Hepatocyte (in vitro differentiated cells): ENCODE measurements around the gene LSG1. TPM values are rescaled to one million over a fixed set of nuclear protein-coding genes. Genes with fewer than 3 reads are reported as not detected.

ENCODE experiments used
- DNase-seq: peaks from one replicate; pipeline ENCODE4 v3.0.0-alpha.2; 2016; ENCODE audit warnings: low spot score
- H2AFZ ChIP-seq: fragments of 200-600 bp; sonication (generic); 2 replicates; pipeline ENCODE4 v1.6.0; 2016; ENCODE audit warnings: antibody characterized with exemption, mild to moderate bottlenecking
- H3K27ac ChIP-seq: fragments of 200-600 bp; sonication (generic); 2 replicates; pipeline ENCODE4 v1.5.1; 2016; ENCODE audit warnings: mild to moderate bottlenecking
- H3K27me3 ChIP-seq: fragments of 200-600 bp; sonication (generic); 2 replicates; pipeline ENCODE4 v1.6.1; 2016
- H3K36me3 ChIP-seq: fragments of 200-600 bp; sonication (generic); replicated peaks from 2 replicates; pipeline ENCODE4 v1.5.1; 2016; ENCODE audit warnings: low read depth; ENCODE audit not compliant: insufficient read depth
- H3K4me1 ChIP-seq: fragments of 200-600 bp; sonication (generic); 2 replicates; pipeline ENCODE4 v1.5.1; 2016; ENCODE audit warnings: mild to moderate bottlenecking, moderate library complexity; ENCODE audit not compliant: insufficient read depth
- H3K4me2 ChIP-seq: fragments of 200-600 bp; sonication (generic); 2 replicates; pipeline ENCODE4 v1.6.0; 2016
- H3K4me3 ChIP-seq: fragments of 200-600 bp; sonication (generic); 2 replicates; pipeline ENCODE4 v1.5.1; 2016; ENCODE audit warnings: mild to moderate bottlenecking
- H3K79me2 ChIP-seq: fragments of 200-600 bp; sonication (generic); 2 replicates; pipeline ENCODE4 v1.6.0; 2017; ENCODE audit warnings: mild to moderate bottlenecking
- H3K9me2 ChIP-seq: fragments of 200-600 bp; sonication (generic); replicated peaks from 2 replicates; pipeline ENCODE4 v1.6.0; 2017; ENCODE audit warnings: mild to moderate bottlenecking; ENCODE audit not compliant: insufficient read depth
- H3K9me3 ChIP-seq: fragments of 200-600 bp; sonication (generic); 2 replicates; pipeline ENCODE4 v1.5.1; 2016; ENCODE audit warnings: low read depth, mild to moderate bottlenecking
- H4K20me1 ChIP-seq: fragments of 200-600 bp; sonication (generic); 2 replicates; pipeline ENCODE4 v1.6.0; 2016; ENCODE audit warnings: mild to moderate bottlenecking; ENCODE audit not compliant: insufficient read depth, poor library complexity, severe bottlenecking
- CTCF ChIP-seq: fragments of 200-600 bp; sonication (generic); IDR thresholded peaks from 2 replicates; pipeline ENCODE4 v1.5.1; 2016; ENCODE audit warnings: antibody characterized with exemption, mild to moderate bottlenecking; ENCODE audit not compliant: poor library complexity
- EZH2 ChIP-seq: fragments of 200-600 bp; sonication (generic); IDR thresholded peaks from 2 replicates; pipeline ENCODE4 v1.6.1; 2016; ENCODE audit warnings: antibody characterized with exemption, mild to moderate bottlenecking, borderline replicate concordance
- EZH2phosphoT487 ChIP-seq: fragments of 200-600 bp; sonication (generic); IDR thresholded peaks from one replicate; pipeline ENCODE4 v1.6.1; 2018; ENCODE audit warnings: antibody characterized with exemption, mild to moderate bottlenecking, low read depth, moderate library complexity; ENCODE audit not compliant: unreplicated experiment, severe bottlenecking
- WGBS: methylation state at CpG from one replicate; pipeline ENCODE4 v1.1.6; 2016; ENCODE audit warnings: low lambda C conversion rate; ENCODE audit errors: missing lambda C conversion rate; 5-methylcytosine and 5-hydroxymethylcytosine counted together
- polyA plus RNA-seq: library from polyadenylated mRNA; unstranded; fragments of >200 nt; fragmentation: Nextera tagmentation; extraction: Ambion mirVana; gene quantifications from 2 replicates; pipeline ENCODE4 v1.2.1, GENCODE V29; 2016
- total RNA-seq: library from RNA; depleted of rRNA; stranded (reverse); fragments of >200 nt; gene quantifications from 2 replicates; pipeline ENCODE4 v1.2.3, GENCODE V29; 2014

The LSG1 gene
- total and polyA plus RNA-seq, 2 experiments from 2014 or later, result 27.0 to 29.5 TPM

GRCh38 chr3:194705227-194705626, 33.2 kb upstream of the LSG1 start:
- Histone ChIP-seq H4K20me1 (no peaks in the 10 kb centered on the region), H3K9me2 (no peaks in the 10 kb centered on the region), H3K4me3 (no peak overlapping the region), H3K9me3 (no peaks in the 10 kb centered on the region), H3K36me3 (no peaks in the 10 kb centered on the region), H3K4me2 (no peak overlapping the region), H3K4me1 (no peaks in the 10 kb centered on the region), H2AFZ (no peak overlapping the region), H3K27me3 (no peaks in the 10 kb centered on the region), H3K27ac (no peak overlapping the region), H3K79me2 (no peaks in the 10 kb centered on the region)
- 91% methylated on average over 8 of the region's 8 CpGs for WGBS
- TF ChIP-seq EZH2phosphoT487 (no peak), CTCF (no peak), EZH2 (no peak)
- DNase-seq, result no peak

- Histone ChIP-seq H3K79me2 (no peaks in the 10 kb centered on the region), H2AFZ (no peak overlapping the region), H4K20me1 (no peaks in the 10 kb centered on the region), H3K9me3 (no peaks in the 10 kb centered on the region), H3K36me3 (no peaks in the 10 kb centered on the region), H3K27ac (no peak overlapping the region), H3K4me3 (no peak overlapping the region), H3K4me1 (no peaks in the 10 kb centered on the region), H3K27me3 (no peaks in the 10 kb centered on the region), H3K4me2 (no peak overlapping the region), H3K9me2 (no peaks in the 10 kb centered on the region)
- DNase-seq, result no peak
- TF ChIP-seq EZH2 (no peak), EZH2phosphoT487 (no peak), CTCF (no peak)
- WGBS, result 95% methylated on average over 9 of the region's 9 CpGs
Measured at GRCh38 chr3:194702545-194702944, 30.6 kb upstream of the LSG1 start.

DNA sequence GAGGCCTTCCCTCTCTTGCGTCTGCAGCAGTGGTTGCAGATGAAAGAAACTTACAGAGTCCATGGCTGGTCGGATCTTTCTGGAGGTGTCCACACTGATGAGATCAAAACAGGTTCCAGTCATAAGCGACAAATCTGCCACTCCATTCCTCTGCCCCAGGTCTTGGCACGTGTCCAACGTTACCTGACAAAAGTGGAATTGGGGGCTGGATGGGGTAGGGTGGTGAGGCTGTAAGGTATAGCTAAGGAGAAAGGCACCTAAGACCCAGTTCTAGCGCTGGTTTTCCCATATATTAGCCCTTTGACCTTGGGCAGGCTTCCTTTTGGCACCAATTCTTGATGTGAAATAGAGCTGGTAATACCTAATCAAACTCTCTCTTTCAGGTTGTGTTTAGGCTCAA, 24.7 kb upstream of the LSG1 start:
- H3K9me2 ChIP-seq, result no peaks in the 10 kb centered on the region
- no peaks in the 10 kb centered on the region for H3K36me3 ChIP-seq
- no peaks in the 10 kb centered on the region for H3K79me2 ChIP-seq
- no peaks in the 10 kb centered on the region for H3K9me3 ChIP-seq
- TF ChIP-seq CTCF, result no peak
- no peak for TF ChIP-seq EZH2
- H3K4me2 ChIP-seq, result no peak overlapping the region
- H3K4me1 ChIP-seq, result no peaks in the 10 kb centered on the region
- no peaks in the 10 kb centered on the region for H3K27me3 ChIP-seq
- no peak for DNase-seq
- H4K20me1 ChIP-seq, result no peaks in the 10 kb centered on the region
- H3K4me3 ChIP-seq, result no peak overlapping the region
- no peak overlapping the region for H2AFZ ChIP-seq
- no peak overlapping the region for H3K27ac ChIP-seq
- 89% methylated on average over 6 of the region's 6 CpGs for WGBS
